ENCODE results near the gene CCDC138.

CCDC138 gene

DNA sequence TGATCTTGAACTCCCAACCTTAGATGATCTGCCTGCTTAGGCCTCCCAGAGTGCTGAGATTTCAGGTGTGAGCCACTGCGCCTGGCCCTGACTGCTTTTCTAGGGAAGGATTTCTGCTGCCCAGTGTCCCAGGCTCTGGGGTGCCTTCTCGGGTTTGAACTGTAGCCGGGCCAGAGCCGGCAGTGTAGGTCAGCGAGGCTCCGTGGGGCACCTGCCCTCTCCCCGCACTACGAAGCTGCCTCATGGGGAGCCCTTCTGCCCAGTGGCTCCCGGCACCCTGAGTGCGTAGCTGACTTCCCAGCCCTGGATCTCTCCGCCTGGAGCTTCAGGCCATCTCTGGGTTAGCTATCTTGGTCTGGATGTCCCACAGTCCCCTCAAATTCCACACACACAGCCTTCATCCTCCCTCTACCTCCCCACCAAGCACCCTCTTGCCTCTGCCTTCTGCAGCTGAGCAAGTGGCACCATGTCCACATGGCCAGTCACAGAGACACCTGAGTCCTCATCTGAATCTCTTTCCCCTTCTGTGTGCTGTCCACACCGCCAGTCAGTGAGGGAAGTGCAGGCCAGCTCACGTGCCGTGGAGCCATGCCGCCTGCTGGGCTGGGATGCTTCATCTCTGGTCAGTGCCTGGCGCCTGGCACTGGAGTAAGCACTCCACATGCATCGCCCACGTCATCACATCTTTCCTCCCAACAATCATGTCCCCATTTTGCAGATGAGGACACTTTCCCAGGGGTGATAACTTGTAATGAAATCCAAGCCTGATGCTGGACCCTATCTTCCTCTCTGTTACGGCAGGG, 133.2 kb downstream of the CCDC138 start:
- DNase-seq (ENCODE audit: low read depth): no peak

DNA sequence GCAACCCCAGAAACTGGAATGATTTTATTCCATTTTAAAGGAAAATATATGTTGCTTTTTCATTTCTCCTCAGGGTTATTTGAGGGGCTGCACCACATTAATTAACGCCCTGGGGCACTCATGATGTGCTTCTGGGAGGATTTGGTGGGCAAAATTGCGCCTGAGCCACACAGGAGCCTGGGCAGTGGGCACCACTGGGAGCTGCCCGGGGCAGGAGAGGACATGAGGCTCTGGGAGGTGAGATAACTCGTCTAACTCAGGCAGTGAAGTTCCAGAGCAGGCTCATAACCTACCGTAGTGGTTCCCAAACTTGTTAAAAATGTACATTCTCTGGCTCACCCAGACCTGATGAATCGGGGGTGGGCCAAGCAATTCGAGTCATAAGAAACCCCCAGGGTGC, 134.1 kb downstream of the CCDC138 start:
- DNase-seq (ENCODE audit: low read depth): no peak

DNA sequence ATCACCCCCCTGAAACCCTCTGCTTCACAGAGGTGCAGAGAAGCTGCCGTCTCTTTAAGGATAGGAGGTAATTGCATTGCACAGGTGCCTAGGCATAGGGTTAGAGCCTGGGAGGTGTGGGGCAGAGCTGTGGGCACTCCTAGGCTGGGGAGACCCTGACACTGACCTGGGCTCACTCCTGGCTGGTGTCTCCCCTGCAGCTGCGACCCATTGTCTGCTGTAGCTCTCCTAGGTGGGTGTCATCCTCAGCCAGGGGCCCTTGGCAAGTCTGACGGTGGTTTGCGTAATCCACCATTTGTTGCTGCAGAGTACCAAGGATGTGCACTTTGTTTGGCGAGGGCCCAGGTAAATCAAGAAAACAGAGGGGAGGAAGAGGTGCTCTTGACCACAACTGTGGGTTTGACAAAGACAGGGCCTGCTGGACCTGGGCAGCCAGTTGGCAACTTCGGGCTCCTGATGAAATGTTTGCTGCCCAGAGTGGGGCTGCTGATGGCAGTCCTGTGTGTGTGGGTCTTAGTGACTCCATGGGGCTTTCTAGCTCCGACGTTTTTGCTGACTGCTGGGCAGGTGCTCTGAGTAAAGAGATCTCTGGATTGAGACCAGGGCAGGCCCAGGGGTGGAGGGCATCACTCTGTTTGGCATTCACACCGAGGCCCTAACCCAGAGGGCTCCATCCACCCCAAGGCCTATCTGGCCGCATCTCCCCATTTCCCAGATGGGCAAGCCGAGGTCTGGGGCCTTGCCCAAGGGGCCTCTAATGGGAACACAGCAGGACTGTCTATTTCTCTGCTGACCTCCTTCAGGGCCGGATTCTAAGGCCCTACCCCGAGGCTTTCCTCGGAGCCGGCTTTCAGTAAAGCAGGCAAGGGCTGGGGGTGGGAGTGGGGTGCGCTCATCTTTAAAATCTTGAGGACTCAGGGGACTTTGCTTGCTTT, 134.8 kb downstream of the CCDC138 start:
- no peak for DNase-seq (ENCODE audit: low read depth)

DNA sequence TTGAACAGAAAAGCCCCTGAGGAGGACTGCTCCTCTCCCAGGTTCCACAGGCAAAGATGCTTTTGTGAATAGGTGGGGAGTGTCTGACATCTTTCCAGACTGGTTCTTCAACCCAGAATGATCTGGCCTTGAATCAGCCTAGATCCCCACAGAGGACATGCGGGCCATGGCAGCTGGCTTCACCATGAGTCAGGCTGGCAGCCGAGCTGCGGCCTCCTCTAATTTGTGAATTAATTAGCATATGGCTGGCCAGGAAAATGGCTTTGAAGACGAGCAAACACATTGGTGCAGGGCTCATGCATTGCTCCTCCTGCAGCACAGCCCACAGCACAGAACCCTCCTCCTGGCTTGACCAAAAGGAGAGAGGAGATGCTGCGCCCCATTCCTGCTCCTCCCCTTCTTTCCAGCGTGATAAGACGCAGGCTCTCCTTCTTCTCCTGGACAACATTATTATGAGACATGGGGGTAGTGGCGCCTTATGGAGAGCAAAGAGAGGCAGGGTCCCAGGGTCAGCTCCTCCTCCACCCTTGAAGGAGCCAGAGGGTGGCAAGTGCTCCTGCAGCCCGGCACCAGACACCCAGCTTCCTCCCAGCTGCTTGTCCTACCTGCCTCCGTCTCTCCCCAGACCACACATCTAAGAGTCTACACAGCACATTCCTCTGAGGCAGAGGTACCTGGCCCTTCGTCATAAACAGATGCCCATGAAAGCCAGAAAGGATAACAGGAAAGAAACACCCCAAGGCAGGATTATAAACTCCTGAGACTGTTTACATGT, 135.8 kb downstream of the CCDC138 start:
- no peak for DNase-seq (ENCODE audit: low read depth)

DNA sequence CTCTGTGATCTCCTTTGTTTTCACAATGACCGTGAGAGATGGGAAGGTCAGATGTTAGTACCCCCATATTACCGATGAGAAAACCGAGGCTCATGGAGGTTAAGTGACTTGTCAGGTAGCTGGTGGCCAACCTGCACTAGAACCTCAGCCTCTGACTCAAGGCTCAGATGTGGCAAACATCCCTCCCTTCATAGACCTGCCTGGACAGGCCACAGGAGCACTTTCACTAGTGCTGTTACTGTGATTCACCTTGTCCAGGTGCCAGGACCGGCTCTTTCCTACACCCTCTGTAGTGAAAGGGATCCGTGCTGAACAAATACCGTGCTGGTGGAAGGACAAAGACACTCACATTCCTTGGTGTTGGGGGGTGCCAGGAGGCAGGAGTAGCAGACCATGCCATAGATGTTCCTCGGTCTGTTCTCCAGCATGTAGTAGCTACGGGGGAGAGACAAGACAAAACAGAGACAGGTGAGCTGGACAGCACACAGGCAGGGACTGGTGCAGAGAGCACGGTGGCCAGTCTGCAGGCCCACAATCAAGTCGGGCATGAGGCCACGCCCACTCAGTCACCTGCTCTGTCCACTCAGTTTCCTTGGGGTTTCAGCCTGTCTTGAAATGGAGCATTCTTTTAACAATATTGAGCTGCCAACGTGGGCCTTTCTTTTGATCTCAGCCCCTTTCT, 136.6 kb downstream of the CCDC138 start:
- DNase-seq (ENCODE audit: low read depth): no peak

DNA sequence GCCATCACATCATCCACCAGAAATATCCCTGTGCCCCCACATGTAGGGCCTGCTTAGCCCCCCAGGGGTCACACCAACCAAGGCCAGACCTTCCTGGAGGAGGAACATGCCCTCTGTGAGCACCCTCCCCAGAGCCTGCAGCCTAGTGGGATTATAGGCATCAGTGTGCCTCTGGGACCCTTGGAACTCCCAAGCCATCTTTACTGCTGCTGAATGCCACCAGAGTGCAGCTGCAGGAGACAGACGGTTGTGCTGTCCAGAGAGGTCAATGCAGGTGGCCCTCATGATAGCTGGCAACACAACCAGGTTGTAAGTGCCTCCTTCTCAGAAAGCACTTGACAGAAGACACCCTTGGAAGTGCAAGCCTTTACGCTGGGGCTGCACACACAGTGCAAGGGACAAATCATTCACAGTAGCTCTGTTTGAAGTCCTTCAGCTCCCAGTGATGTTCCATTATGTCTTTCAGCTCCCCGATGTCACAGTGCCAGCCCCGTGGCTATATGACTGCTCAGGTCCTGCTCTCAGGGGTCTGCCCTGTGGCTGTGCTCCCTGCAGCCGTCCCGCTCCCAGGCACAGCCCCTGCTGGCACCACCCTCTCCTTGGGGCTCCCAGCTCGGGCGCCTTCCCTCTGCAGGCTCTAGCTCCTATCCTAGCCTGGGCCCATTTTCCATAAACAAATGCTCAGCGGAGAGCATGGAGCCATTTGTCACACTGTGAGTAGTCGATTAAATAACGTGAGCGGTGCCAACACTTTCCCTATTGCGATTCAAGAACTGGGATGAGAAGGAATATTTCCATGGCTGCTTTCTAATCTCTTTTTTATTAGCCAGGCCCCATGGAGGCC, 137.4 kb downstream of the CCDC138 start:
- DNase-seq (ENCODE audit: low read depth): no peak

DNA sequence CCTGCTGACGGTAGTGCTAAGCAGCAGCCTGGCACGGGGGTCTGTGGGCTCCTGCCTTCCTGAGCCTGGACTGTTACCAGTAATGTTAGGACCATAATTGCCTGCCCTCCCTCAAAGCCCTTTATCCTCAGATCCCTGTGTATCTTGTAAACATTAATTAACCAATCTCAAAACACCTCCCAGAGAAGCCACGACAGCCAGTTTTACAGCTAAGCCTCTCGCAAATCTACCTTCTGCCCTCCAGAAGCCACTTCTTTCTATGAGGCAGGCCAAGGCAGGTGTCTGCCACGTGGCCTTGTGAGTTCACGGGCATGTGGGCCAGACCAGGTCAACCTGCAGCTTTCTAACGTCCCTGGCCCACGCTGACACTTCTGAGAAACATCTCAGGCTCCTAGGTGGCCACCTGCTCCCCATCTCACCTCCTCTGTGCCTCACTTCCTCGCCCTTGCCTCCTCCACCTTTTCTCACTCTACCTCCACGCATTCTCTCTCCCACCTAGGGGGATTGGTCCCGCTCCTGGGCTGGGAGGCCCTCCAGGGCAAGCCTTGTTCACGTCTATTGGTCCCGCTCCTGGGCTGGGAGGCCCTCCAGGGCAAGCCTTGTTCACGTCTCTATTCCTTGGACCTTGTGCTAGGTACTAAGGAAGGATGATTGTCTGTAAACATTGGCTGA, 138.1 kb downstream of the CCDC138 start:
- DNase-seq (ENCODE audit: low read depth): no peak

DNA sequence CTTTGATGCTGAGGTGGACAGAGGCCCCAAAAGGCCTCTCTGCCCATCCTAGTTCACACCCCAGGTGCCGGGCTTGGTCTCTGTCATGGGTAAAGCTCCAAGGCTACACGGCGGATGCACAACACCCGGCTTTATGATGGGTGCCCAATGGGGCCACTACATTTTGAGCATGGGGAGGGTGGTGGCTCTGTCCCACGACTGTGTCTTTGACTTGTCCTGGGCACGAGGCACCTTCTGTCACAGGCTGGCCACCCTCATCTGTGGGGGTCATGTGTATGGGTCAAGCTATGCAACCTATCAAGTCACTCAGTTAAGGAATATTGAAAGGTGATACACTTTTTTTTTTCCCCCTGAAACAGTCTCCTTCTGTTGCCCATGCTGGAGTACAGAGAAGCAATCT, 138.7 kb downstream of the CCDC138 start:
- DNase-seq (ENCODE audit: low read depth): no peak

DNA sequence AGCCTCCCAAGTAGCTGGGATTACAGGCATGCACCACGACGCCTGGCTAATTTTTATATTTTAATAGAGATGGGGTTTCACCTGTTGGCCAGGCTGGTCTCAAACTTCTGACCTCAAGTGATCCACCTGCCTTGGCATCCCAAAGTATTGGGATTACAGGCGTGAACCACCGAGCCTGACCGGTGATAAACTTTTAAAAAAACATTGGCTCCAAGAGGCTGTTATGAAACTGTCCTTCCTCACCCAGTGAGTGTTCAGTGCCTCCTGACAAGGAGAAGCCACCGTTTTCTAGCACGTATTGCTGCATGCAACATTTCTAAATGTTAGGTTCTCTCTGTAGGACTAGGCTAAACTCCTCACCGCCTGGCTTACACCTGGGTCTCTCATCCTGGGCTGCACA, 139.2 kb downstream of the CCDC138 start:
- no peak for DNase-seq (ENCODE audit: low read depth)

Data from iris pigment epithelial cell (primary cell).